ENCODE data around the gene HMCN2.

The HMCN2 gene

GRCh38 chr9:130347931-130348330 is 82.4 kb downstream of the HMCN2 start:
- DNase-seq: no peak

- no peak for DNase-seq
Observed at GRCh38 chr9:130348341-130348740, 82.8 kb downstream of the HMCN2 start.

GRCh38 chr9:130348881-130349280 is 83.3 kb downstream of the HMCN2 start:
- DNase-seq: no peak

GRCh38 chr9:130349398-130349797 is 83.8 kb downstream of the HMCN2 start:
- DNase-seq: no peak

- no peak for DNase-seq
Observed at GRCh38 chr9:130351343-130351742, 85.8 kb downstream of the HMCN2 start.

- DNase-seq: no peak
Observed at GRCh38 chr9:130352081-130352480, 86.5 kb downstream of the HMCN2 start.

GRCh38 chr9:130352586-130353285 is 87.2 kb downstream of the HMCN2 start:
- no peak for DNase-seq

- no peak for DNase-seq
Observed at GRCh38 chr9:130354378-130354777, 88.8 kb downstream of the HMCN2 start.

- DNase-seq: no peak
Observed at GRCh38 chr9:130354806-130355205, 89.2 kb downstream of the HMCN2 start.

GRCh38 chr9:130356033-130356432 is 90.5 kb downstream of the HMCN2 start:
- DNase-seq: no peak

- no peak for DNase-seq
Observed at GRCh38 chr9:130356877-130357584, 91.5 kb downstream of the HMCN2 start.

- no peak for DNase-seq
Observed at GRCh38 chr9:130358928-130359327, 93.4 kb downstream of the HMCN2 start.

- DNase-seq: no peak
Observed at GRCh38 chr9:130359819-130360218, 94.3 kb downstream of the HMCN2 start.

- no peak for DNase-seq
Observed at GRCh38 chr9:130360672-130361071, 95.1 kb downstream of the HMCN2 start.

- DNase-seq: no peak
Observed at GRCh38 chr9:130361873-130362362, 96.4 kb downstream of the HMCN2 start.

GRCh38 chr9:130362691-130363090 is 97.1 kb downstream of the HMCN2 start:
- DNase-seq: no peak

GRCh38 chr9:130363755-130364404 is 98.3 kb downstream of the HMCN2 start:
- DNase-seq: no peak

- no peak for DNase-seq
Observed at GRCh38 chr9:130364619-130365322, 99.2 kb downstream of the HMCN2 start.

GRCh38 chr9:130365323-130365721 is 99.8 kb downstream of the HMCN2 start:
- no peak for DNase-seq

GRCh38 chr9:130366072-130366471 is 100.5 kb downstream of the HMCN2 start:
- DNase-seq: no peak

GRCh38 chr9:130366888-130367550 is 101.5 kb downstream of the HMCN2 start:
- no peak for DNase-seq

- DNase-seq: no peak
Observed at GRCh38 chr9:130368631-130369103, 103.1 kb downstream of the HMCN2 start.

GRCh38 chr9:130370226-130370625 is 104.7 kb downstream of the HMCN2 start:
- no peak for DNase-seq
